DOHH2 (cell line): ENCODE data around the gene SOD1.
"Not testable (repeated sequence)": the region's sequence is repeated elsewhere in the genome, so short reads cannot be mapped to it uniquely, and the experiment has no call there.

ENCODE experiments used
- CTCF ChIP-seq: fragments of 200-600 bp; sonication (generic); IDR thresholded peaks from one replicate; pipeline ENCODE4 v1.5.1; 2014; ENCODE audit warnings: antibody characterized with exemption, mild to moderate bottlenecking, low read depth, low read length; ENCODE audit not compliant: poor library complexity, severe bottlenecking
- EZH2phosphoT487 ChIP-seq: fragments of 200-600 bp; sonication (generic); IDR thresholded peaks from 2 replicates; pipeline ENCODE4 v1.6.1; 2017; ENCODE audit warnings: borderline replicate concordance, mild to moderate bottlenecking, antibody characterized with exemption, low read length, moderate library complexity, mixed read lengths

DNA sequence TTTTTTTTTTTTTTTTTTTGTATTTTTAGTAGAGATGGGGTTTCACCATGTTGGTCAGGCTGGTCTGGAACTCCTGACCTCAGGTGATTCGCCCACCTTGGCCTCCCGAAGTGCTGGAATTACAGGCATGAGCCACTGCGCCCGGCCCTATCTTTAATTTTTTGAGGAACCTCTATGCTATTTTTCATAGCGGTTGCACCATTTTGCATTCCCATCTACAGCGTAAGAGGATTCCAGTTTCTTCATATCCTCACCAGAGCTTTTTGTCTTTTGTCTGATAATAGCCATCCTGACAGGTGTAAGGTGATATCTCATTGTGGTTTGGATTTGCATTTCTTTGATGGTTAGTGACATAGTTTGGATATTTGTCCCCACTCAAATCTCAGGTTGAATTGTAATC is 27.6 kb upstream of the SOD1 start:
- not testable (repeated sequence) for TF ChIP-seq CTCF, EZH2phosphoT487
